ENCODE results near the gene LONP2. TPM values are rescaled to one million over a fixed set of nuclear protein-coding genes. Genes with fewer than 3 reads are reported as not detected.

Gene LONP2
- total RNA-seq, 1 experiment from 2014 or later = 46.8 TPM

GRCh38 chr16:48210747-48211146 is 33.4 kb upstream of the LONP2 start:
- TF ChIP-seq POLR2AphosphoS5 (IDR thresholded peaks at IDR 0.05; ENCODE audit: low read depth, low read length) (no peak), EZH2 (IDR thresholded peaks at IDR 0.05) (no peak), MAX (IDR thresholded peaks at IDR 0.05) (no peak), CEBPB (IDR thresholded peaks at IDR 0.05; ENCODE audit: low read depth) (no peak), SRF (IDR thresholded peaks at IDR 0.05; ENCODE audit: low read depth) (no peak), EZH2phosphoT487 (IDR thresholded peaks at IDR 0.05; ENCODE audit: borderline replicate concordance) (no peak), ZBTB33 (IDR thresholded peaks at IDR 0.05; ENCODE audit: extremely low read depth, insufficient replicate concordance, low read length) (no peak), CBX3 (IDR thresholded peaks at IDR 0.05; ENCODE audit: low read depth) (no peak), SP1 (IDR thresholded peaks at IDR 0.05; ENCODE audit: low read depth) (no peak), ZNF274 (IDR thresholded peaks at IDR 0.05; ENCODE audit: low read depth, low read length) (no peak), POLR2A (IDR thresholded peaks at IDR 0.05; ENCODE audit: borderline replicate concordance, extremely low read depth, insufficient read depth, insufficient read length) (no peak), JUND (IDR thresholded peaks at IDR 0.05) (no peak), TCF7L2 (IDR thresholded peaks at IDR 0.05; ENCODE audit: borderline replicate concordance, extremely low read depth, insufficient read depth, insufficient read length) (no peak), YY1 (IDR thresholded peaks at IDR 0.05; ENCODE audit: extremely low read depth, insufficient replicate concordance, low read depth, low read length) (no peak), RAD21 (IDR thresholded peaks at IDR 0.05; ENCODE audit: low read depth) (no peak), ZFX (IDR thresholded peaks at IDR 0.05) (no peak), SIN3A (IDR thresholded peaks at IDR 0.05; ENCODE audit: low read depth) (no peak)
- TF ChIP-seq, protein P1, sequence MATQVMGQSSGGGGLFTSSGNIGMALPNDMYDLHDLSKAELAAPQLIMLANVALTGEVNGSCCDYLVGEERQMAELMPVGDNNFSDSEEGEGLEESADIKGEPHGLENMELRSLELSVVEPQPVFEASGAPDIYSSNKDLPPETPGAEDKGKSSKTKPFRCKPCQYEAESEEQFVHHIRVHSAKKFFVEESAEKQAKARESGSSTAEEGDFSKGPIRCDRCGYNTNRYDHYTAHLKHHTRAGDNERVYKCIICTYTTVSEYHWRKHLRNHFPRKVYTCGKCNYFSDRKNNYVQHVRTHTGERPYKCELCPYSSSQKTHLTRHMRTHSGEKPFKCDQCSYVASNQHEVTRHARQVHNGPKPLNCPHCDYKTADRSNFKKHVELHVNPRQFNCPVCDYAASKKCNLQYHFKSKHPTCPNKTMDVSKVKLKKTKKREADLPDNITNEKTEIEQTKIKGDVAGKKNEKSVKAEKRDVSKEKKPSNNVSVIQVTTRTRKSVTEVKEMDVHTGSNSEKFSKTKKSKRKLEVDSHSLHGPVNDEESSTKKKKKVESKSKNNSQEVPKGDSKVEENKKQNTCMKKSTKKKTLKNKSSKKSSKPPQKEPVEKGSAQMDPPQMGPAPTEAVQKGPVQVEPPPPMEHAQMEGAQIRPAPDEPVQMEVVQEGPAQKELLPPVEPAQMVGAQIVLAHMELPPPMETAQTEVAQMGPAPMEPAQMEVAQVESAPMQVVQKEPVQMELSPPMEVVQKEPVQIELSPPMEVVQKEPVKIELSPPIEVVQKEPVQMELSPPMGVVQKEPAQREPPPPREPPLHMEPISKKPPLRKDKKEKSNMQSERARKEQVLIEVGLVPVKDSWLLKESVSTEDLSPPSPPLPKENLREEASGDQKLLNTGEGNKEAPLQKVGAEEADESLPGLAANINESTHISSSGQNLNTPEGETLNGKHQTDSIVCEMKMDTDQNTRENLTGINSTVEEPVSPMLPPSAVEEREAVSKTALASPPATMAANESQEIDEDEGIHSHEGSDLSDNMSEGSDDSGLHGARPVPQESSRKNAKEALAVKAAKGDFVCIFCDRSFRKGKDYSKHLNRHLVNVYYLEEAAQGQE (IDR thresholded peaks at IDR 0.05; ENCODE audit: low read depth) = no peak
- TF ChIP-seq, protein P2, sequence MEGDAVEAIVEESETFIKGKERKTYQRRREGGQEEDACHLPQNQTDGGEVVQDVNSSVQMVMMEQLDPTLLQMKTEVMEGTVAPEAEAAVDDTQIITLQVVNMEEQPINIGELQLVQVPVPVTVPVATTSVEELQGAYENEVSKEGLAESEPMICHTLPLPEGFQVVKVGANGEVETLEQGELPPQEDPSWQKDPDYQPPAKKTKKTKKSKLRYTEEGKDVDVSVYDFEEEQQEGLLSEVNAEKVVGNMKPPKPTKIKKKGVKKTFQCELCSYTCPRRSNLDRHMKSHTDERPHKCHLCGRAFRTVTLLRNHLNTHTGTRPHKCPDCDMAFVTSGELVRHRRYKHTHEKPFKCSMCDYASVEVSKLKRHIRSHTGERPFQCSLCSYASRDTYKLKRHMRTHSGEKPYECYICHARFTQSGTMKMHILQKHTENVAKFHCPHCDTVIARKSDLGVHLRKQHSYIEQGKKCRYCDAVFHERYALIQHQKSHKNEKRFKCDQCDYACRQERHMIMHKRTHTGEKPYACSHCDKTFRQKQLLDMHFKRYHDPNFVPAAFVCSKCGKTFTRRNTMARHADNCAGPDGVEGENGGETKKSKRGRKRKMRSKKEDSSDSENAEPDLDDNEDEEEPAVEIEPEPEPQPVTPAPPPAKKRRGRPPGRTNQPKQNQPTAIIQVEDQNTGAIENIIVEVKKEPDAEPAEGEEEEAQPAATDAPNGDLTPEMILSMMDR (IDR thresholded peaks at IDR 0.05 in 2 of 3, conservative IDR thresholded peaks at IDR 0.05 in 1 of 3; ENCODE audit: borderline replicate concordance in 1 of 3, insufficient read depth in 1 of 3, low read depth in 2 of 3, low read length in 2 of 3) = no peak
- Histone ChIP-seq H2AFZ (ENCODE audit: low read depth, low read length, poor library complexity, severe bottlenecking) (no peak overlapping the region), H3K79me2 (ENCODE audit: insufficient read depth, low read length) (no peaks in the 10 kb centered on the region), H3K36me3 (ENCODE audit: control insufficient read depth in 1 of 2, insufficient read depth in 2 of 2, low read length in 2 of 2) (no peaks in the 10 kb centered on the region), H3K4me2 (ENCODE audit: low read length) (no peak overlapping the region), H3K9me2 (ENCODE audit: insufficient read depth) (no peaks in the 10 kb centered on the region), H3K9ac (ENCODE audit: low read length) (no peak overlapping the region), H4K20me1 (ENCODE audit: insufficient read depth) (no peaks in the 10 kb centered on the region), H3K4me3 (replicated peaks in 1 of 2; ENCODE audit: low read depth in 1 of 2, low read length in 2 of 2) (no peak overlapping the region), H3K27me3 (ENCODE audit: insufficient read depth, low read length) (no peaks in the 10 kb centered on the region), H3K4me1 (ENCODE audit: control insufficient read depth in 1 of 2, insufficient read depth in 2 of 2, low read length in 2 of 2) (peaks cover 0 to 4% of the 10 kb centered on the region in 2 experiments; a peak in 1 of 4 replicates), H3K9me3 (ENCODE audit: control insufficient read depth in 1 of 2, insufficient read depth in 1 of 2, low read depth in 1 of 2, low read length in 2 of 2) (no peaks in the 10 kb centered on the region), H3K27ac (ENCODE audit: low read depth, low read length) (no peak overlapping the region)
- ATAC-seq (no peak), DNase-seq (ENCODE audit: low read depth, low spot score) (no peak)
- RAD21 ChIA-PET (ENCODE audit: low non-redundant PET in 1 of 2, low total read pairs in 2 of 2, uncharacterized antibody in 2 of 2, unreplicated experiment in 2 of 2) = no interaction called here
- BruUV-seq (replicated peaks) = no TSS peak
- CTCF ChIA-PET = no interaction called here
- intact Hi-C loops (cut with micrococcal nuclease) = no loop called here
- POLR2A ChIA-PET = no interaction called here

All from HCT116 (cell line).